GM18858 (cell line): ENCODE data around the gene NOTUM.

Experiments
- ATAC-seq: cut with Tn5 transposase; IDR thresholded peaks from one replicate; pipeline ENCODE4 v1.9.1; 2021; ENCODE audit not compliant: unreplicated experiment

Gene NOTUM

DNA sequence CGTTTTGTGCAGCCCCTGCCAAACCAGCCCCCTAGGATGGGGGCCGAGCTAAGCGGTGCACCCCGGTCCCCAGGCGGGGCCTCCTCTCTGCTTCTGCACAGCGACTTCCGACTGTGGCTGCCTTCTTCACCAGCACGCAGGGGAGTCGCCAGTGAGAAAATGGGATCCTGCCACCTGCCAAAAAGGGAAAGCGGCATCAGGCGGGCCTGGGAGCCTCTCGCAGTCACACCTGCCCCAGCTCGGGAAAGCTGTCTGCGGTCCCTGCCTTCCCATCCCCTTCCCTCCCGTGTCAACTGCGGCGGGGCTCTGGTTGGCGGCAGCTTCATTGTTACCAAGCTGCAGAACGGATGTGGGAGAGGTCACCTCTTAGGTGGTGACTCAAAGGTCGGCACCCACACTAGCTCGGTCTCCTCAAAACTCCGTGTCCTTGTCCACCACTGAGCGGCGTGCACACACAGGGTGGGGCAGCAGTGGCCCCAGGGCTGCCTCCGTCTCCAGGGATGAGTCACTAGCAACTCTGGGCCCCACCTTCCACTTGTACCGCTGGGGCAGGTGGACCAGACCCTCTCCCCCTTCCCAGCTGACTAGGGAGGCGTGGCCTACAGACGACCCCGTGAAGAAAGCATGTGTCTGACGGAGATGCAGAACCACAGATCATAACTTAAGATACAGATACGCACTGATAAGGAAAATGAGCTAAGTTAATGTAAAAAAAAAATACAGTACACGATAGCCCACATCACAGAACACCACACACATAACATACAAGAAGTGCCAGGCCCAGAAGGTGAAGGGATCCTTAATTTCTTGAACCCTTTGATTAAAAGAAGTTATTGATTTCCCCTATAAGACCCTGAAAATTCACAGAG, 48.3 kb downstream of the NOTUM start:
- ATAC-seq = no peak

DNA sequence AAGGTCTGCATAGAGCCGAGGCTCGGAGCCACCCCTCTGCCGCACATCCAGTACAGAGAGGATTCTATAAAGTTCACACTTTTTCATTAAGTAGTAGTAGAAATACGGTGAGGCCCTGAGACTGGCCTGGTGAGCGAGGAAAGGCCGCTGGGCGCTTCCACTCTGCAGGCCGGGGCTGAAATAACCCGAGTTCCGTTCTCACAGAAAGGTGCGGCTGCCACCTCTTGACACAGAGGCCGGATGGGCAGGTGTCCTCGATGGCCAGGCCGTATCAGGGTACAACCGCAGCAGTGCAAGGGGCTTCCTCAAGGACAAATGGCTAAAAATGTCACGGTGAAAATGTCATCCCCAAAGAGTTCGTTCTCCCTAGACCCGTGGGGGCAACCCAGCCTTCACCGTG, 49.0 kb downstream of the NOTUM start:
- no peak for ATAC-seq

DNA sequence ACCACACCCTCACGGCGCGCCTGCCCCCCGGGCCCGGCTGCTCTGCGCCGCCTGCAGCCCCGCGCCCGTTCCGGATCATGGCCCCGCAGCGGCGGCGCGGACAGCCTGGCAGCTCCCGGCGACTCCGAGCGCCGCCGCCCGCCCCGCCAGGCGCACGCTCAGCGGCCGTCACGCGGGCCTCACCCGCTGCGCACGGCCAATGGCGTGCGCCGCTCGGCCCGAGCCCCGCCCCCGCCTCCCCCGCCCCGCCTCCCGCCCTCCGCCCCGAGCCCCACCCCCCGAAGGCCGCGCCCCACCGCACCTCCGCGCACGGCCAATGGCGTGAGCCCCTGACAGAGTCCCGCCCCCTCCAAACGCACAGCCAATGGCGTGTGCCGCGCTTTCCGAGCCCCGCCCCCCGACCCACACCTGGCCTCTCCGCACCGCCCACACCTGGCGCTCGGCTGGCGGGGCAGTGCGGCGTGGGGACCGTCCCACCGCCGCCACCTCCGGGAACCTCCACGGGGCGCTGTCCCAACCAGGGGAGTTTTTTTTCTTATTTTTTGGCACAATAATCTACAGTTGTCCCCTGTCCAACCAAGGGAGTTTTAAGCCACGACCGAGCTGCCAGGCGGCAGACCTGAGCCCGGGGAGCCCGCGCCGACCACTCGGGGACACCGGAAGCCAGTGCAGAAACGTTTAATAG, 49.6 kb downstream of the NOTUM start, which contains the start of gene PCYT2:
TSS of gene PCYT2 (minus strand) at position 123 of the 685 bp plus-strand sequence. CDS start at position 79, 44 bp downstream.
- no peak for ATAC-seq

DNA sequence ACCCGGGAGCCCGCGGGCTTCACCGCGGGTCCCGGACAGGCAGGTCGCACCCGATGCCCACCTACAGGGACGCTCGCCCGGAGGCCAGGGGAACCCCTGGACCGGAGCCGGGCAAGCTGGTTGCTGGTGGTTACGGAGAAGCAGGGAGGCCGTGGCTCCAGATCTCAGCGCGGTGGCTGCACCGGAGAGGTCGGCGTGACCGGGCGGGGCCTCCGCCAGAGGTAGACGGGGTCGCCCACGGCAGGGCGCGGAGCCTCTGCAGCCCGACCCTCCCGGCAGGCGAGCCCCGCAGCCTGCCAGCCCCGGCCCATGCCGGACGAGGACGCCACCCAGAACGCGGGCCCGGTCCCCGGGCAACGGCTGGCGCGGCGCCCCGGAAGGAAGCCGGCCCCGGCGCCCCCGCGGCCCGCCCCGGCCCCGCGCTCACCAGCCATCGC, 50.1 kb downstream of the NOTUM start:
- no peak for ATAC-seq

DNA sequence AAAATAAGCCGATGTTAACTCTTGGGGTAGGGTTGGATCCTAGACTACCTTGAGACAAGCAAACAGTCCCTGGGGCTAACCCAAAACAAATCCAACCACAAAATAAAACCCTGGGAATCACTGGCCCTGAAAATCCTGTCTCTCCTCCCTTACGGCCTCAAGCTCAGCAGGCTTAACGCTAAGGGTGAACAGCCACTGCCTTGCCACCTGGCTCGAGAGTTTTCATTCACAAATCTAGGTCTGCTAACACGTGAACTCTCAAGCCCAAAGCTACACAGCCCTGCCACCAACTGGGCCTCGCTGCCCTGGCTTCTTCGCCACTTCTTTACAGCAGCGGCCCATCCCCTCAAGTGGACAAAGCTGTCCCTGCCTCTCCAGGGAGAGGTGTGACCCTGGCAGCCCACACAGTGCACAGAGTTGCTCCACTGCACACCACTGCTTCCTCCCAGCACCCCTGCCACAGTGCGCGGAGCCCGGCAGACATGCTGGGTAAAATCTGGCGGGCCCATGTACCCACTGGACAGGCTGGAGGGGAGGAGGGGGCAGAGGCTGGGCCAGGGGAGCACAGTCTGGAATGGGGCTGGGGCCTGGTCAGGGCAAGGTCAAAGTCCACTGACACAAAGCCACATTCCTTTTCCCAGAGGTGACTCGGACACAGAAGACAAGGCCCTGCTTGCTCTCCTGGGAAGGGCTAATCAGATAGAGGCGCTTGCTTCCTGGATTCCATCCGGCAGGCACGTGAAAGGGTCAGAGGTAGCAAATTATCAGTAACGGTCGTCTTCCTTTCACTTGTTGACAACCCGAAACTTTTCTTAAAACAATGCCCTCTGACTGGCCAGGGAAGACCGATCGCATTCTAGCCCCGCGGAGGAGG, 50.8 kb downstream of the NOTUM start:
- ATAC-seq = no peak

DNA sequence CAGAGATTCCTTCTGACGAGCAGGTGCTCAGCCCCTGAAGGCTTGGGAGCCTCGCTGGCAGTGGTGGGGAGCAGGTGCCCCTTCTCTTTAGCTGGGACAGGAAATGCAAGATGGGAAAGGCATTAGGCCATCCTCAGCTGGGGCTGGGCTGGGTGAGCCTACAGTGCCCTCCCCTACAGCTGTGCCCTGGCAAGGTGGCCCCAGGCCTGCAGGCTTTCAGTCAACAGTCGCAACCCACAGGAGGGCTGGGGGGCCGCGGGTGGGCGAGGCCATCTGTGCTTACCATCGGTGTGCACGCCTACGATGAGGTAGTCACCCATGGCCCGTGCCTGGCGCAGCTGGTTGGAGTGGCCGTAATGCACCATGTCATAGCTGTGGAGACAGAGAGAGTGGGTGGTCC, 51.8 kb downstream of the NOTUM start:
- ATAC-seq = no peak

DNA sequence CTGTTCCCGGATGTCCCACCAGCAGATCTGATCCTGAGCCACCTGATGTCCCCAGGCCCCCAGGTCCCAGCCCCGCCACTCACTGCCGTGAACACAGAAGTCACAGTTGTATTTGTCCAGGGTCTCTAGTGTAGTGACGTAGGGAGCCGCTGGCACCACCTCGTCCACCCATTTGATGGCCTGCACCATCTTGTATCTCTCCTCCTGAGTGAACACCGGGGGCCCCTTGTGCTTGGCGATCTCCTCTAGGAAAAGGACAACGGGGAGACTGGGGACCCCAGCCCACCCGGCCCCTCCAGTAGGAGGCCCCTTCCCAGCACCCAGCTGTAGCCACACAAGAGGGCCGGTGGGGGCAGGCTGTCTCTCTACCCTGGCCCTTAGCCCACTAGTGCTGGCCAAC, 52.2 kb downstream of the NOTUM start:
- ATAC-seq = no peak

DNA sequence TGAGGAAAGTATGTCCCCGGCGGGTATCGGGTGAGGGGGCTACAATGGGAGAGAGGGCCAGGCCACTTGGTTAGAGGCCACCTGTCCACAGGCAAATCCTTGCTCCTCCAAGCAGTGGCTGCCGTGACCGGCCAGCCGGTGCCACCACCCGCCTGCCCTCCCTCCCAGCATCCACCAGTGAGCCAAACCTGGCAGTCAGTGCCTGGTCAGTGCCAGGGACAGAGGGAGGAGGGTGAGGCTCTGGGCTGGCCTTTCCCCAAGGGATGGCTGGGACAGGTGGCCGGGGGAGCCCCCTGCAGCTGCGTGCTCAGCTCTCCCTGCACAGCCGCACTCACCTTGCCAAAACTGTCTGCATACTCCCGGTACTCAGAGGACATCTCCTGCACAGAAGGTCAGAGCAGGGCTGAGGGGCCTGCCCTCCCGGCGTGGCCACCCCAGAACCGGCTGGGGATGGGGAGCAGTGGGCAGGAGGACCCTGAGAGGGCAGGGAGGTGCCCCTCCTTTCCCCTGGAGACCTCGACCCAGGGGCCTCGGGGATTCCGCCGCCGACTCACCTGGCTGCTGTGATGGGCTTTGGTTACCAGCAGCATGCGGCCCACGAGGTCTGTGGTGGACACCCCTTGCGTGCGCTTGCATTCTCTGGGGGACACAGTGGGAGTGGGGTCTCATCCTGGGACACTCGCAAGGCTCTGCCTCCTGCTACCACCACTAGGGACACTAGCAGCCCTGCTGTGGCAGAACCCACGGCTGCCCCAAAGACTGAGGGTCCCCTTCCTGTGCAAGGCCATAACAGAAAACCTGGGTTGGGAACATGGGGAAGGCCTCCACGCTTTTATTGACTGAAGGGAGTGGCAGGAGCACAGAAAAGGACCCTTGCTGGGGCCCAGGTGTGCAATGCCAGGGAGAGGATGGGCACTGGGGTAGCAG, 53.5 kb downstream of the NOTUM start:
- no peak for ATAC-seq

DNA sequence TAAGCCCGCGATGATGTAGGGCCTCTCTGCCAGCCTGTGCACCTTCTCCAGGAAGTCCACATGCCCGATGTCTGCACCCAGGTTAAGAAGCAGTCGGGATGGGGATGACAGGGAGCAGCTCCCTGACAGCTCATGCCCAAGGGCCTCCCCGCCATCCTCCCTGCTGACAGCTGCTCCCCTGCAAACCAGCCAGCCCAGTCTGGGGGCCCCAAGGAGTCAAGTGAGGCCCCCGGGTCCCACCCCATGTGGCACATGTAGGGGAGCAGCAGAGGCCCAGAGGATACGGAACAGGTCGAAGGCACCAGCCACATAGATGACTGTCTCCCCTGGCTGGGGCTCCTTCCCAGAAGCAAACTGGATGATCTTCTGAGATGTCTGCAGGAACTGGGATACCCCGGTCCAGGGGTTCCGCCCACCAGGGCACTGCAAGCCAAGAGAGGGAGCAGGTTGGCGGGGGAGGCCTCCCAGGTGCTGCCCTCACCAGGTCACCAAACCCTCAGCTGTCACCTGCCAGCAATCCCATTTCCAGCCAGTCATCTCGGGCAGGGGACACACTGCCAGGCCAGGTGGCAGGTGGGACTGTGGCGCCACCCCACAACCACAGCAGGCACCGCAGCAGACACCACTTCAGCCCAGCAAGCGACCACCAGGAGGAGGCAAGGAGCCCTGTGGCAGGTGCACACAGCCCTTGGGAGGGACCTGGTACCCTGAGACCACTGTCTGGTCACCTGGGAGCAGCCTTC, 54.3 kb downstream of the NOTUM start:
- ATAC-seq = no peak

DNA sequence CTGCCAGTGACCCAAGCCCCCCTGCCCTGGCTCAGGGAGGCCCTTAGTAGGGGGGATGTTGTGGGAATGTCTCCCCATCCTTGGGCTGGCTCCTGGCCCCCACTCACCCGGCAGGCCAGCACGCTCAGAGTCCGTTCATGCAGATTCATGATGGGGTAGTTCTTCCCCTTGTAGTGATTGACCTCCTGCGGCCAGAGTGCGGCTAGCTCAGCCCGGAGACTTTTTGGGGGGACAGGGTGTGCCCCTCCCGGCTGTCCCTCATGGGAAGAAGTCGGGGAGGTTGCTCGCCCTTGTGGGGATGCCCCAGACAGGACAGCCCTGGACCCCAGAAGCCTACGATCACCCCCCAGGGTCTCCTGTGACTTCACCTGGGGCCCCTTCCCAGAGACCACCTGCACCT, 55.0 kb downstream of the NOTUM start:
- ATAC-seq = no peak

DNA sequence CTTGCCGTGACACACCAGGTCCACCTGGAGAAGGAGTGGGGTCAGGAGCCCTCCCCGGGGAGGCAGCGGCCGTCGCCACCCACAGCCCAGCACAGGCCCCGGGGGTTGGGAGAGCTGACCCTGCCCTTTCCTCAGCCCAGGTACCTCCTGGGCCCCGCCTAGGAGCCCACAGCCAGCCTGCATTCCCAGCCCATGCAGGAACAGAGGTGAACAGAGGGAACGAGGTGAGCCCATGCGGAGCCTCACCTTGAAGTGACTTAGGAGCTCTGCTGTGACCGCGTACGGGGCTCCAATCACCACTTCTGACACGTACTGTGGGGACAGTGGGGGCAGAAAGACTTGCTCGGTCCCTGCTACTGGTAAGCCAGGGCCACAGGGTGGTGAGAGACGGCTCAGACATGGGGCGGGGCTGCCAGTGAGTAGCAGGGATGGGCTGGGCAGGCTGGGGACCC, 55.5 kb downstream of the NOTUM start:
- no peak for ATAC-seq

DNA sequence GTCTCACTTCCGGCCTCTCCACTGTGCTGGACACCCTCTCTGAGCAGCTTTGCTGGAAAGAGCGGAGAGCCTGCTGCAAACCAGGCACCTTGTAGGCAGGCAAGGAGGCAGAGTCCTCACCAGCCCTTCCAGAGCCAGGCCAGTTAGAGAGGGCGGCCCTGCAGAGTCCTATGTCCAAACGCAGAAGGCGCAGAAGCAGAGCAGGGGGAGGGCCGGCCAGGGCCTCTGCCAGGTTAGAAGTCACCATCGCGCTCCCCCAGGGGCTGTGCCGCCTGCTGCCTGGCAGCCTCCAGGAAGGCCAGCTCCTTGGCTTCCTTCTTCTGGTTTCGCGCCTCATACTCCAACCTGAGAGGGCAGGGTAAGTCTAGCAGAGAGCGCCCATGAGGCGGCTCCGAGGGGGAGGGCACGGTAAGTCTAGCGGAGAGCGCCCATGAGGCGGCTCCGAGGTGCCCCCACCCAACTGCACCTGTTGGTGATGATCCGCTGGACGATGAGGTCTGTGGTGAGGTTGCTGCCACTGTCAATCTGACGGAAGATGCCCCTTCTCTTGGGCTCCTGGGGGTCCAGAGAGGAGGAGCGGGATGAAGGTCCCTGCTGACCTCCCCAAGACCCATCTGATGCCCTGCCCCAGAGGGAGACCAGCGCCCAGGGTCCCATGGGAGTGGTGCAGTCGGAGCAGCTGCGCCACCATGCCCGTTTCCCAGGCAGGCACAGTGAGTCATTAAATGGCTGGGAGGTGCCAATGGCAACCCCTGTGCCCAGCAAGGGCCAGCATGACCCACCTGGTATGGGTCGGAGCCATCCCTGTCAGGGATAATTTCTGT, 56.2 kb downstream of the NOTUM start:
- no peak for ATAC-seq

DNA sequence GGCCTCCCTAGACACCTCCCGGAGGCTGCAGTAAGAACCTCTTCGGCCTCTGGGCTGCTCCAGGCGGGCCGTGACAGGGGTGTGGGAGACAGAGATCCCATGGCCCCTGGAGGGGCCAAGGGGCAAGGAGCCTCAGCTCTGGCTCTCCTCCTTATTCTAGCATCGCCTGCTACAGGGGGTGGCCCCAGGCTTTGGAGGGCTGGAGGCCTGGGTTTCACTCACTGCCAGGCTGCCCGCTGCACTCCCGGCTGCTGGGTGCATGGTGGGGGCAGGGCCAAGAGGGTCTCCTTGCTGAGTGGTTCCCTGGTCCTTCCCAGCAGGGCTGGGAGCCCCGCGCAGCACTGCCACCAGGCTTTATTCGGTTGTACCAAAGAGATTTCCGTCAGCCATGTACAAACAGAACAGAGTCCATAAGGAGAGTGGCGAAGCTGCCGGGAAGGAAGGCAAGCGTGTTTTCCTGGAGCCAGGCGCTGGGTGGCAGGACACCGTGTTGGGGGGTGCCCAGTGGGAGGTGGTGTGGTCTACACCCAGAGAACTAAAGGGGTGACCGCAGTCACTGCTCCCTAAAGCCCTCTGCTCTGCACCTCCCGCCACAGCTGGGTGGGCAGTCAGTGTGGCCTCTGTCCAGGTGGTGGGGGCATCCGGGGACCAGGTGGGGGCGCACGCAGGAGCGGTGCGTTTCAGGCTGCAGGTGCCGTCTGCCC, 56.9 kb downstream of the NOTUM start:
- ATAC-seq = no peak

DNA sequence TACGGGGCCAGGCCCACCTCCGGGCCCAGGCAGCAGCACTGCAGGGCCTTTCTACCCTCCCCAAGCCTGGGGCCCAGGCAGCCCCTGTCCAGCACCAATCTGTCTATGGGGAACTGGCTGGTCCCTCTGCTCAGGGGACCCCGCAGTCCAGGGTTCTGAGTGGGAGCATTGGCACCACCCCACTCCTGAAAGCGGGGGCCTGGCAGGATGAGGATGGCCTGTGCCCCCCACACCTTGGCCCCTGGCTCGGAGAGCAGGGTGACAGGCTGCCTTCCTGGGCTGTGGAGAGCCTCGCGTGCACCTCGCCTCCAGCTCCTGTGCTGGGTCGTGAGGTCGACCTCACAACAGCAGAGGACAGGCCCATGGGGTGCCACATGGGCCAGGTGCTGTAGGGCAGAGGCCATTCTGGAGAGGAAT, 57.6 kb downstream of the NOTUM start:
- no peak for ATAC-seq

DNA sequence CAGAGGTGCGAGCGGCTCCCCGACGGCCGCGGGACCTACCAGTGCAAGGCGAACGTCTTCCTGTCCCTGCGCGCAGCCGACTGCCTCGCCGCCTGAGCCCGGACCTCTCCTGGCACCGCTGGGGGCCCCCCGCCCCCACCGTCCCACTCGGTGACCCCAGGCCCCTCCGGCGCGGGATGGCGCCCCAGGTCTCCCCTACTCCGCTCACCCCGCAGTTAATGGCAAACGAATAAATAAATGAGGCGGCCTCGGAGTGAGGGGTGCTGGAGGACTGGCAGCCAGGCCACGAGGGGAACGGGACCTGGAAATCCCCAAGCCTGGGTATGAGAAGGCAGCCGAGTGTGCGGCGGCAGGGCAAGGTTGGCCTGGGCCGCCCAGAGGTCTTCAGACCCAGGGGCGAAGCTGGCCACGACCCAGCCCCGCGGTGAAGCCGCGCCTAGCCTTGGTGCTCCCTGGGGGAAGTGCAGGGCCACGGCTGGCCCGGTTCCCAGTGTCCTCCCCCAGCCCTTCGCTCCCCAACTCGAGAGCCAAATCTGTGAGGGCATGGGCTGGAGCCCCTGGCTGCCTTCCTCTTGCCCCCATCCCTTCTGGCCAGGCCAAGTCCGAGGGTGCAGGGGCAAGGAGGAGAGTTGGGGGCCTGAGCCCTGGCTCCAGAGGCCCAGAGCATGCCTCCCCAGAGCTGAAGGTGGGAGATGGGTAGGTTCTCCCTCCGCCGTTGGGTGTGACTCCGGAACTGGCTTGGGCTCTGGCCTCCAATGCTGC, 58.2 kb downstream of the NOTUM start:
- ATAC-seq = no peak
